ENCODE data around the gene GAS7. TPM values are rescaled to one million over a fixed set of nuclear protein-coding genes. Genes with fewer than 3 reads are reported as not detected.

GAS7 gene
- total RNA-seq, 1 donor from 2014 or later: 0.26 TPM

DNA sequence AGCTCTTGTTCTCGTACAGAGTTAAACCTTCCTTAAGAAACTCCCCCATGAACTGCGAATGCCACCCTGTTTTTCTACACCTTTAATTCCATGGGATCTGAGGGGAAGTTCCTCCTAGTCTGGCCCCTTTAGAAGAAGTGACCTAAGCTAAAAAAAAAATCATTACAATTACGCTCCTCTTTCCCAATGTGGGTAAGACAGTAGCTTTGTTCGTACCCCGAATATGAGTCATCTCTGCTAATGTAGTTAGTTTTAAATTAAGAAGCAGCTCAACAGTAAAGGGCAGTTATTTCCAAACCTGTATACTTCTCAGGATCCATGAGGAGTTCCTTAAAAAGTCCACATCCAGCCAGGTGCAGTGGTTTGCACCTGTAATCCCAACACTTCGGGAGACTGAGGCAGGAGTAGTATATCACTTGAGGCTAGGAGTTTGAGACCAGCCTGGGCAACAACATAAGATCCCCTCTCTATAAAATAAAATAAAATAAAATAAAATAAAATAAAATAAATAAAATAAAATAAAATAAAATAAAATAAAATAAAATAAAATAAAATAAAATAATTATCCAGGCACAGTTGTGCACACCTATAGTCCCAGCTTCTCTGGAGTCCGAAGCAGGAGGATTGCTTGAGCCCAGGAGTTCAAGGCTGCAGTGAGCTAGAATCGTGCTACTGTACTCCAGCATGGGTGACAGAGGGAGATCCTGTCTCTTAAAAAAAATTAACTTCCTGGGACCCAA lies 319.4 kb downstream of the GAS7 start:
- no peaks in the 10 kb centered on the region for H3K36me3 Mint-ChIP-seq (ENCODE audit: low read depth)
- H3K27ac Mint-ChIP-seq: no peak overlapping the region
- no peak for DNase-seq
- no peaks in the 10 kb centered on the region for H3K4me1 Mint-ChIP-seq
- H3K27me3 Mint-ChIP-seq: no peaks in the 10 kb centered on the region
- H3K4me3 Mint-ChIP-seq: no peak overlapping the region
- H3K9me3 Mint-ChIP-seq: peaks cover 3% of the 10 kb centered on the region
- intact Hi-C loops (cut with micrococcal nuclease): no loop called here

DNA sequence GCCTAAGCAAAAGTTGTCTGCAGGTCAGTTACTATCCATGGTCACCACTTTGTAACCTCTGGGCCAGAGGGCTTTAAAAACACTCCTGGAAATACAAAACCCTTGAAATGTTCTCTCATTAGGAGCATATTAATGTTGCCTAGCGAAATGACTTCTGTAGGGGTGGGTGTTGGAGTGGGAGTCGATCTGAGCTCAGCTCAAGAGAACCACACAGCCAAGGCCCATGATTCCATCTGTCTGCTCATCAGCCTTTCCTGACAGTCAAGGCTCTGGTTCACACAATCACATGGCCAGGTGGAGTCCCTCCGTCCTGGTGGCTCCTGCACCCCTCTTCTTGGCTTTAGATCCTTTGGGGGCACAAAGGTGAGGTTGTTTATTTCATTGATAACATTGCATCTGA lies 320.1 kb downstream of the GAS7 start:
- no peaks in the 10 kb centered on the region for H3K27me3 Mint-ChIP-seq
- no peaks in the 10 kb centered on the region for H3K36me3 Mint-ChIP-seq (ENCODE audit: low read depth)
- H3K4me1 Mint-ChIP-seq: no peaks in the 10 kb centered on the region
- intact Hi-C loops (cut with micrococcal nuclease): no loop called here
- H3K9me3 Mint-ChIP-seq: peaks cover 3% of the 10 kb centered on the region
- H3K27ac Mint-ChIP-seq: no peak overlapping the region
- DNase-seq: no peak
- H3K4me3 Mint-ChIP-seq: no peak overlapping the region

DNA sequence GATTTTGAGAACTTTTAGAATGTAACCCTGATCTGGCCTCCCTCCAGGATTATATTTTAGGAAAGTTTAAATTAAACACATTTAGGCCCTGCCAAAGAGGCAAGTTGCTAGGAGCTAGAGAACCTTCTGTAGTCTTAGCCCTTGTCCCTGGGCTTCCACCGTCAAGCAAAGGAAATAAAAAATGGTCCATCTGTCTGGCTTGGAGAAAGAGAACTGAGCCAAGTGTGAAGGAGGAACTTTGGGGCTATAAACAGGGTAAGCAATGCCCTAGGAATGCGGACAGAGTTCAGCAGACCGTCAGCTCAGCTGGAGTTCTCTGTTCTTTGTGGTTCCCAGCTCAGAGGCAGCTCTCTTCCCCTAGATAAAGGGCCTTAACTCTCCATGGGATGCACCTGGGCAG lies 323.0 kb downstream of the GAS7 start:
- Mint-ChIP-seq H3K4me3 (no peak overlapping the region), H3K27ac (no peak overlapping the region), H3K9me3 (no peaks in the 10 kb centered on the region), H3K4me1 (no peaks in the 10 kb centered on the region), H3K27me3 (no peaks in the 10 kb centered on the region), H3K36me3 (ENCODE audit: low read depth) (no peaks in the 10 kb centered on the region)
- DNase-seq: no peak
- intact Hi-C loops (cut with micrococcal nuclease): no loop called here

DNA sequence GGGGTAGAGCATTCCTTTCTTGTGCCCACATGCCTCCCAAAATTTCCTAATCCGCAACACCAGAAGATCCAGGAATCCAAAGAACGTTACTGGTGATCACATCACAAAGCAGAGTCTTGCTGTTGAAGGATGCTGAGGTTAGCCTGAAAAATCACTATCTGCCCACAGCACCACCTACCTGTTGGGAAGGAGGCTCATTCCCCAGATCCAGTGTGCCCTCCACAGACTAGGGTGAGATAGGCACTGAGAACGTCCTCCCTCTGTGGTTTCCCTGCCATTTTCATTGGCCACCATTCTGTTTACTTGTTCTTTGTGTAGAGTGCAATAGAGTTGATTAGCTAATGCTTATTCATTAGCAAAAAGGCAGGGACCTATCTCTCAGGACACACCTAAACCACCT lies 323.7 kb downstream of the GAS7 start:
- no peaks in the 10 kb centered on the region for H3K36me3 Mint-ChIP-seq (ENCODE audit: low read depth)
- H3K27ac Mint-ChIP-seq: no peak overlapping the region
- H3K9me3 Mint-ChIP-seq: no peaks in the 10 kb centered on the region
- H3K4me3 Mint-ChIP-seq: no peak overlapping the region
- H3K27me3 Mint-ChIP-seq: no peaks in the 10 kb centered on the region
- intact Hi-C loops (cut with micrococcal nuclease): no loop called here
- DNase-seq: no peak
- no peaks in the 10 kb centered on the region for H3K4me1 Mint-ChIP-seq

DNA sequence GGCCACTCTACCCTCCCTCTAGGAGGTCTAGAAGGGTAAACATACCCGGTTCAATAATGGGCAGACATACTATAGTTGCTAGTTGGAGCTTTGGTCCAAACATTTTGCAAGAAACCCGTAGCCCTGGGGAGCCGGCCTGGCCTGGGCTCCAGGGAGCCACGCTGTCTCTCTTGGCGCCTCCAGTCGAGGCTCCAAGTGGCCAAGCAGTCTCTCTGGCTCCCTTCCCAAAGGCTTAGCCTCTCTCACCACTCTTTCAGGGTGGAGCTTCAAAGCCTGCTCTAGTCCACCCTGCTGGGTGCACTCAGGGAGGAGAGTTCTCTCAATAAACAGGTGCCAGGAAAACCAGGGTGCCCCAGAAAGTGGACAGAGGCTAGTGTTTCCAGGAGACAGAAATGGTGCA lies 325.6 kb downstream of the GAS7 start:
- H3K4me3 Mint-ChIP-seq: no peak overlapping the region
- no peaks in the 10 kb centered on the region for H3K36me3 Mint-ChIP-seq (ENCODE audit: low read depth)
- H3K9me3 Mint-ChIP-seq: no peaks in the 10 kb centered on the region
- DNase-seq: no peak
- no peaks in the 10 kb centered on the region for H3K4me1 Mint-ChIP-seq
- H3K27ac Mint-ChIP-seq: no peak overlapping the region
- no peaks in the 10 kb centered on the region for H3K27me3 Mint-ChIP-seq
- intact Hi-C loops (cut with micrococcal nuclease): no loop called here

DNA sequence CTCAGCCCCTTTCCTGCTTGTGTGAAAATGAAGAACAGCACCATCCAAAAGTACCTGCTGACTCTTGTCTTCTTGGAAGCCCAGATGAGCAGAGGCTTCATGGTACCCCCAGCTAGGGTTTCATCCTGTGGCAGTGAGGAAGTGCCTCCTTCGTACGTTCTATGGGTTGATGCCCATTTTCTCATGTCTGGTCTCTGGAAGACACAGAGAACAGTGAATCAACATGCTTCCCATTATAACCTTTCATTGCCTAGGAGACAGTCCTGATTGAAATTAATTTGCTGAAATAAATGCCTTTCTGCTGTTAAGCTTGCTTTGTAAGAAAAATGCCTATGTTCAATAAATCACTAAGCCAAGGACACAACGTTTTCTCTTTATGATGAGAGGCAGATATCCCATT lies 329.9 kb downstream of the GAS7 start:
- Mint-ChIP-seq H3K4me3 (no peak overlapping the region), H3K4me1 (no peaks in the 10 kb centered on the region), H3K27ac (no peak overlapping the region), H3K9me3 (peaks cover 7% of the 10 kb centered on the region), H3K36me3 (ENCODE audit: low read depth) (no peaks in the 10 kb centered on the region), H3K27me3 (no peaks in the 10 kb centered on the region)
- intact Hi-C loops (cut with micrococcal nuclease): no loop called here
- DNase-seq: no peak

DNA sequence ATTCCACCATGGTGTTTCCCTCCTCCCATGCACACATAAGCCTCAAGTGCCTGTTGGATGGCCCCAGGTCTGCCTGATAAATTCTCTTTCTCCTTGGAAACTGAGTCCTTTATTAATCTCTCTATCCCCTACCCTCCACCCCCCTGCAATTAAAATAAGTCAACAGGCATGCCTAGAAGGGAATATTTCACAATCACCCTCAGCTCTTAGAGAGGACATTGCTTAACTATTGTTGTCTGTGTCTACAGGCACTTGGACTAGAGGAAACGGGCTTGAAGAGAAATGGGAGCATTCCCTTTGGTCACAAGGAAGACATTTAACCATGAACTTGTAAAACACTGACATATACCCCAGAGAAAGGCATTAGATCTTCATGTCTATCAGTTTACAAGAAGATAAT lies 332.8 kb downstream of the GAS7 start:
- Mint-ChIP-seq H3K36me3 (ENCODE audit: low read depth) (no peaks in the 10 kb centered on the region), H3K27me3 (no peaks in the 10 kb centered on the region), H3K4me3 (no peak overlapping the region), H3K9me3 (peaks cover 7% of the 10 kb centered on the region), H3K27ac (no peak overlapping the region), H3K4me1 (no peaks in the 10 kb centered on the region)
- intact Hi-C loops (cut with micrococcal nuclease): no loop called here
- DNase-seq: no peak

DNA sequence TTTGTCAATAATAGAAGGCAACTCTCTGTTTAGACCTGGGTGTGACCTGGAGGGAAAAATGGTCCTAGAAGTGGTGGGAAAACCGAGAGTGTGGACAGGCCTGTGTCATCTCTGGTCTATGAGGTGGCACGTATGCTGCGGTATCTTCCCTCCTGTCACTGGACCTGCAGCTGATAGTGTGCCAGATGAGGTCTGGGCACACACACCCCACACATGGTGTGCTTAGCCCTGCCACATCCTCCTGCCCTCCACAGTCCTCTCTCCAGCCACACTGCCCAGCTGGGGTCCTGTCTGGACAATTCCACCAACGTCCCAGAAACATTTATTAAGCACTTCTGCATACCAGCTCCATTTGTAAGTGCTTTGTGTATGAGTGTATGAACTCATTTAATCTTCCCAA lies 335.5 kb downstream of the GAS7 start:
- Mint-ChIP-seq H3K9me3 (peaks cover 7% of the 10 kb centered on the region), H3K36me3 (ENCODE audit: low read depth) (no peaks in the 10 kb centered on the region), H3K4me3 (no peak overlapping the region), H3K27me3 (no peaks in the 10 kb centered on the region), H3K27ac (no peak overlapping the region), H3K4me1 (no peaks in the 10 kb centered on the region)
- no peak for DNase-seq
- intact Hi-C loops (cut with micrococcal nuclease): no loop called here

DNA sequence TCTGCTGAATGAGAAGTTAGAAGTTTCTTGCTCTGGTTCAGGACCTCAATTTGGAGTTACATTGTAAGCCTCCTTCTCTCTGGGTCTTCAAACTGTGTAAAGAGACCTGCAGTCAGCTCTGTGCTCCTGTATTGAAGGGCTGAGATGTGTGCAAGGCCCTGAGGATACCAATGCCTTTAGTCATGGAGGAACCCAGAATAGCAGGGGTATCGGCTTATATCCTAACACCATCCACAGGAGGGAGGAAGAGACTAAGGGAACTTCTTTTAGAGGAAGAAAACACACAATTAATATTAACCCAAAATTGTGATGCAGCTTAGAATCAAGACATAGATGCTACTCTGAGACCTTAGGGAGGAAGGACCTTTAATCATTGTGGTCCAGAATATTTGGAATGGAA lies 336.2 kb downstream of the GAS7 start:
- Mint-ChIP-seq H3K4me1 (no peaks in the 10 kb centered on the region), H3K27me3 (no peaks in the 10 kb centered on the region), H3K36me3 (ENCODE audit: low read depth) (no peaks in the 10 kb centered on the region), H3K4me3 (no peak overlapping the region), H3K9me3 (peaks cover 7% of the 10 kb centered on the region), H3K27ac (no peak overlapping the region)
- intact Hi-C loops (cut with micrococcal nuclease): no loop called here
- DNase-seq: no peak

DNA sequence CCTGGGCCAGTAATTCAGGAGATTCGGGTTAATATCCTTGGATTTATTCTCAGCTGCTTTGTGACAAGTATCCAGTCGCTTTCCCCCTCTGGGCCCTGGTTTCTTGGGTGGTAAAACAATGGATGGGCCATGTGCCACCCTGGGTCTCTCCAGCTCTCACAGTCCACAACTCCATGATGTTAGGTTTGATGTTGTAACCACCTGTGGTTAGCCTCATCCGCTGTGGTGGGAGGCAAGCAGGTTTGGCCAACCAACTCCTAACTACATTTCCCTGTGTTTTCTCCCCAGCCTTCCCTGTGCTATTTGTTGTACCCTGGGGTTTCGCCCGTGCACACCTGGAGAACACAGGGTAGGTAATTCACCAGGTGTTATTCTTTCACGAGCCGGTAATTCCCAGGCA lies 337.6 kb downstream of the GAS7 start:
- Mint-ChIP-seq H3K27ac (no peak overlapping the region), H3K36me3 (ENCODE audit: low read depth) (no peaks in the 10 kb centered on the region), H3K4me3 (no peak overlapping the region), H3K9me3 (peaks cover 7% of the 10 kb centered on the region), H3K4me1 (no peaks in the 10 kb centered on the region), H3K27me3 (no peaks in the 10 kb centered on the region)
- no peak for DNase-seq
- intact Hi-C loops (cut with micrococcal nuclease): no loop called here

Other genes starting within 250 kb of the GAS7 start
- not detected in 2 replicates for gene MYH13, start 174.4 kb upstream of the GAS7 start, total RNA-seq
- gene MYH8, start 223.3 kb upstream of the GAS7 start, total RNA-seq: not detected in 2 replicates